GM12874 (cell line): ENCODE measurements around the gene SYCP2L.

ENCODE experiments used
- CTCF ChIP-seq: IDR thresholded peaks from 2 replicates; pipeline ENCODE4 v1.5.1; 2011; ENCODE audit warnings: low read depth, mild to moderate bottlenecking, control low read depth, low read length, moderate library complexity; ENCODE audit not compliant: insufficient read depth

SYCP2L gene

GRCh38 chr6:10850728-10851127, 36.1 kb upstream of the SYCP2L start:
- no peak for TF ChIP-seq CTCF

GRCh38 chr6:10852361-10852960, 34.4 kb upstream of the SYCP2L start:
- no peak for TF ChIP-seq CTCF

GRCh38 chr6:10854922-10855632, 31.8 kb upstream of the SYCP2L start:
- TF ChIP-seq CTCF, result no peak

- TF ChIP-seq CTCF, result no peak
Measured at GRCh38 chr6:10857259-10857658, 29.6 kb upstream of the SYCP2L start.

- no peak for TF ChIP-seq CTCF
Measured at GRCh38 chr6:10861086-10861485, 25.8 kb upstream of the SYCP2L start.

- no peak for TF ChIP-seq CTCF
Measured at GRCh38 chr6:10862361-10862760, 24.5 kb upstream of the SYCP2L start.

- no peak for TF ChIP-seq CTCF
Measured at GRCh38 chr6:10867952-10868351, 18.9 kb upstream of the SYCP2L start.
